GM12878 (cell line): ENCODE data around the gene OSGEP. TPM values are rescaled to one million over a fixed set of nuclear protein-coding genes. Genes with fewer than 3 reads are reported as not detected.

Experiments used
- CBFB ChIP-seq: IDR thresholded peaks from 2 replicates; pipeline ENCODE4 v1.6.1; 2016; ENCODE audit warnings: antibody characterized with exemption, low read depth
- CHD2 ChIP-seq: IDR thresholded peaks from 2 replicates; pipeline ENCODE4 v1.6.1; 2011; ENCODE audit warnings: low read depth, low read length, improper control_type of control experiment, borderline replicate concordance
- JUNB ChIP-seq: IDR thresholded peaks from 2 replicates; pipeline ENCODE4 v1.6.1; 2016; ENCODE audit warnings: antibody characterized with exemption, mild to moderate bottlenecking
- NKRF ChIP-seq: fragments of 450-650 bp; conservative IDR thresholded peaks from 2 replicates; pipeline ENCODE4 v1.6.1; 2017; ENCODE audit warnings: mild to moderate bottlenecking, moderate library complexity
- SMAD5 ChIP-seq: IDR thresholded peaks from 2 replicates; pipeline ENCODE4 v1.6.1; 2016; ENCODE audit warnings: antibody characterized with exemption, low read depth
- STAT1 ChIP-seq: fragments of 450-650 bp; conservative IDR thresholded peaks from 2 replicates; pipeline ENCODE4 v1.6.1; 2014; ENCODE audit warnings: antibody characterized with exemption, mild to moderate bottlenecking
- ZNF687 ChIP-seq: fragments of 450-650 bp; IDR thresholded peaks from 2 replicates; pipeline ENCODE4 v1.6.1; 2017; ENCODE audit warnings: mild to moderate bottlenecking, moderate library complexity
- polyA plus RNA-seq, 11 experiments: library from polyadenylated mRNA; depleted of rRNA in 4 of 11; unstranded in 6 of 11; stranded (reverse) in 5 of 11; fragments of >200 nt; fragmentation: Nextera tagmentation in 4 of 11; fragmentation: Illumina TruSeq in 1 of 11; extraction: Ambion mirVana in 4 of 11; extraction: Trizol in 1 of 11; gene quantifications; 1 replicate in 1 of 11; 2 replicates in 10 of 11; pipeline versions ENCODE4 v1.2.1 to v1.2.3, GENCODE V29; 2011 to 2016; ENCODE audit warnings: inconsistent platforms in 2 of 11, missing spikeins in 2 of 11, low read depth in 1 of 11
- total RNA-seq, 4 experiments: library from RNA; depleted of rRNA in 3 of 4; stranded (reverse); fragments of >200 nt in 3 of 4; fragmentation: Illumina TruSeq in 1 of 4; extraction: Trizol in 1 of 4; gene quantifications; 2 replicates each; pipeline versions ENCODE4 v1.2.1 to v1.2.3, GENCODE V29; 2013 to 2021

OSGEP gene
- total and polyA plus RNA-seq, 10 of the 15 experiments (the other 5 are each of a cell fraction or from before 2014, with no cell fraction given), result 47.8 to 88.9 (median 52.8) TPM

GRCh38 chr14:20434701-20435581, 19.7 kb downstream of the OSGEP start (continued):
- TF ChIP-seq NKRF (no peak), CBFB (no peak), SMAD5 (no peak), ZNF687 (no peak), JUNB (no peak), STAT1 (no peak), CHD2 (no peak)
- TF ChIP-seq, all 136 proteins: peak for 0
